Measurements from ENCODE around the gene RAVER1. TPM values are rescaled to one million over a fixed set of nuclear protein-coding genes. Genes with fewer than 3 reads are reported as not detected.

The RAVER1 gene
- total and polyA plus RNA-seq, 9 of the 15 experiments (the other 6 are each of a cell fraction or from before 2014, with no cell fraction given), result 0.06 to 113 (median 7.0) TPM

- Histone ChIP-seq H3K4me2 (ENCODE audit: insufficient read depth, low read length) (no peak overlapping the region), H3K4me3 (no peak overlapping the region), H3K36me3 (ENCODE audit: control insufficient read depth, insufficient read depth, low read length) (peaks cover 57% of the 10 kb centered on the region), H4K20me1 (replicated peaks; ENCODE audit: control insufficient read depth, insufficient read depth, low read length) (no peaks in the 10 kb centered on the region), H2AFZ (ENCODE audit: low read depth, low read length) (no peak overlapping the region), H3K27ac (ENCODE audit: extremely low read depth, low read depth, low read length) (no peak overlapping the region), H3K4me1 (replicated peaks in 1 of 2; ENCODE audit: control insufficient read depth in 2 of 2, insufficient read depth in 2 of 2, low read length in 2 of 2) (peaks cover 30 to 63% of the 10 kb centered on the region in 2 experiments; a peak in 4 of 5 replicates), H3K27me3 (ENCODE audit: control insufficient read depth in 2 of 2, insufficient read depth in 2 of 2, low read length in 2 of 2) (no peaks in the 10 kb centered on the region), H3K9me1 (ENCODE audit: control insufficient read depth, insufficient read depth, low read length) (peaks cover 6% of the 10 kb centered on the region), H3K9ac (ENCODE audit: insufficient read depth in 1 of 2, low read depth in 2 of 2, low read length in 2 of 2) (peak overlapping the region in 1 of 2 experiments; percentile 41; a peak in 2 of 4 replicates), H3K9me3 (replicated peaks; ENCODE audit: control insufficient read depth, insufficient read depth, low read depth, low read length) (no peaks in the 10 kb centered on the region), H3K79me2 (ENCODE audit: control insufficient read depth, insufficient read depth, low read length) (peaks cover 39% of the 10 kb centered on the region)
- CTCF ChIA-PET (ENCODE audit: low intra/inter-chr PET ratio), result no interaction called here
- WGBS (ENCODE audit: insufficient coverage, low coverage, missing lambda C conversion rate), result 91% methylated on average over 12 of the region's 13 CpGs
- ATAC-seq, result no peak
- in situ Hi-C loops (cut with MboI), result no loop called here
- DNase-seq (ENCODE audit: extremely low read depth in 1 of 4, low spot score in 3 of 4), result no peak
- BruUV-seq (replicated peaks), result no TSS peak
- TF ChIP-seq PATZ1 (CRISPR knock-in tag; IDR thresholded peaks at IDR 0.05; ENCODE audit: borderline replicate concordance), result no peak
- TF ChIP-seq RFX7 (CRISPR knock-in tag; IDR thresholded peaks at IDR 0.05), result no peak
- no peak for TF ChIP-seq E4F1 (CRISPR knock-in tag; IDR thresholded peaks at IDR 0.05; ENCODE audit: borderline replicate concordance)
- peak; percentile 58; the same call in 1 of the 2 replicates for TF ChIP-seq ZBTB33 (CRISPR knock-in tag; IDR thresholded peaks at IDR 0.05)
- no peak for TF ChIP-seq HDGF (IDR thresholded peaks at IDR 0.05)
- TF ChIP-seq MAZ (CRISPR knock-in tag; conservative IDR thresholded peaks at IDR 0.05 in 1 of 2, IDR thresholded peaks at IDR 0.05 in 1 of 2), result 0 out of 4 replicates have a peak, but pooled peaks of 1 of the 2 experiments have one; percentile 11
- no peak for TF ChIP-seq ZBTB26 (CRISPR knock-in tag; IDR thresholded peaks at IDR 0.05)
- no peak for TF ChIP-seq ZNF75A (CRISPR knock-in tag; IDR thresholded peaks at IDR 0.05)
- intact Hi-C loops (cut with micrococcal nuclease), result no loop called here
- FAIRE-seq, result no peak
- POLR2A ChIA-PET, result interaction anchor here (0.5 to 6.2 kb wide), 2 partner anchors 14 to 16 kb away, joined by 3 to 74 read pairs; partner anchors contain the start of gene ICAM1
Observed at GRCh38 chr19:10284960-10285278, 48.4 kb downstream of the RAVER1 start.

Measured in K562 (cell line).